ENCODE measurements around the gene GRAMD4. TPM values are rescaled to one million over a fixed set of nuclear protein-coding genes. Genes with fewer than 3 reads are reported as not detected.

The GRAMD4 gene
- total RNA-seq, result 10 to 100 TPM; 19.1 to 25.4 (median 19.5) TPM

- DNase-seq (ENCODE audit: low spot score), result no peak
- no peak for ATAC-seq (ENCODE audit: low FRiP score)
- TF ChIP-seq CTCF (IDR thresholded peaks at IDR 0.05), result no peak
Measured at GRCh38 chr22:46619830-46620501, at the start of gene GRAMD4. Gene GRAMD4, plus strand, starts transcription at chr22:46620386. Its CDS starts 6,414 bp downstream, at chr22:46626800.

- no peak for TF ChIP-seq CTCF (IDR thresholded peaks at IDR 0.05)
- no peak for DNase-seq (ENCODE audit: low spot score)
- no peak for ATAC-seq (ENCODE audit: low FRiP score)
Measured at GRCh38 chr22:46571642-46572250, 48.4 kb upstream of the GRAMD4 start.

- no peak for TF ChIP-seq CTCF (IDR thresholded peaks at IDR 0.05)
Measured at GRCh38 chr22:46572911-46573780, 47.0 kb upstream of the GRAMD4 start.

GRCh38 chr22:46573781-46574437 lies 46.3 kb upstream of the GRAMD4 start:
- ATAC-seq (ENCODE audit: low FRiP score) (no peak), DNase-seq (ENCODE audit: low spot score) (no peak)
- no peak for TF ChIP-seq CTCF (IDR thresholded peaks at IDR 0.05)

More at GRCh38 chr22:46572911-46573780, 47.0 kb upstream of the GRAMD4 start:
- DNase-seq (ENCODE audit: low spot score) (no peak), ATAC-seq (ENCODE audit: low FRiP score) (no peak)

GRCh38 chr22:46574438-46574992 lies 45.7 kb upstream of the GRAMD4 start:
- no peak for ATAC-seq (ENCODE audit: low FRiP score)
- no peak for TF ChIP-seq CTCF (IDR thresholded peaks at IDR 0.05)
- DNase-seq (ENCODE audit: low spot score), result no peak
